Osteocyte (in vitro differentiated cells): ENCODE results near the gene RNF167. TPM values are rescaled to one million over a fixed set of nuclear protein-coding genes. Genes with fewer than 3 reads are reported as not detected.
A peak's percentile ranks its signal among the peaks of the same experiment; 100 is the strongest.

Source experiments
- DNase-seq: peaks from one replicate; pipeline ENCODE4 v3.0.0; 2021; ENCODE audit warnings: mixed read lengths; ENCODE audit not compliant: unreplicated experiment; ENCODE audit errors: extremely low spot score
- H3K27ac Mint-ChIP-seq: one replicate; pipeline ENCODE4 v1.8.0; 2021; ENCODE audit warnings: mild to moderate bottlenecking, mixed read lengths; ENCODE audit not compliant: unreplicated experiment
- H3K27me3 Mint-ChIP-seq: one replicate; pipeline ENCODE4 v1.8.0; 2021; ENCODE audit warnings: mixed read lengths; ENCODE audit not compliant: unreplicated experiment
- H3K36me3 Mint-ChIP-seq: one replicate; pipeline ENCODE4 v1.8.0; 2021; ENCODE audit warnings: mixed read lengths; ENCODE audit not compliant: unreplicated experiment
- H3K4me1 Mint-ChIP-seq: one replicate; pipeline ENCODE4 v1.8.0; 2021; ENCODE audit warnings: mixed read lengths; ENCODE audit not compliant: unreplicated experiment
- H3K4me3 Mint-ChIP-seq: one replicate; pipeline ENCODE4 v1.8.0; 2021; ENCODE audit warnings: mild to moderate bottlenecking, moderate library complexity, mixed read lengths; ENCODE audit not compliant: unreplicated experiment
- H3K9me3 Mint-ChIP-seq: one replicate; pipeline ENCODE4 v1.8.0; 2021; ENCODE audit warnings: mixed read lengths; ENCODE audit not compliant: unreplicated experiment
- total RNA-seq: library from RNA; stranded (reverse); gene quantifications from 2 replicates; pipeline ENCODE4 v1.2.1, GENCODE V29; 2021
- TF ChIP-seq, protein P1 (sequence below): fragments of 200-600 bp; sonication (generic); IDR thresholded peaks from 2 replicates; pipeline ENCODE4 v1.5.0; 2021; ENCODE audit warnings: antibody characterized with exemption, mild to moderate bottlenecking, moderate library complexity

The RNF167 gene
- total RNA-seq, 1 donor from 2014 or later, result 115 TPM

DNA sequence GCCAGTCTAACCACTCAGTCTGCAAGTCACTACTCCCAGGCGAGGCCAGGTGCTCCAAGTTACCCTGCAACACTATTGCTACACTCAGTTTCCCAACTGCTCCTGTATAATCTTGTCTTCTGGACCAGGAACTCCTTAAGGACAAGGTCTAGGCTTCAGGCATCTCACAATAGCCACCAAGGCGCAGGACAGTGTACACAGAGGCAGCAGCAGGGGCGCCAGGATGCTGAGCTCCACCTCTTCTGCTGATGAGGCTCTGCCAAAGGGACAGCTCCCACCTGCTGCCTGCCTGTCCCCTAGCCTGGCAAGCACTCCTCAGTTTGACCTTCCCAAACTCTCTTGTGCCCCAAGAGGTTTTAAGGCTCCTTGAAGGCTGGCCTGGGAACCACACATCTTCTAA, 3.6 kb upstream of the RNF167 start:
- peaks cover 8% of the 10 kb centered on the region for H3K36me3 Mint-ChIP-seq
- TF ChIP-seq, protein P1, sequence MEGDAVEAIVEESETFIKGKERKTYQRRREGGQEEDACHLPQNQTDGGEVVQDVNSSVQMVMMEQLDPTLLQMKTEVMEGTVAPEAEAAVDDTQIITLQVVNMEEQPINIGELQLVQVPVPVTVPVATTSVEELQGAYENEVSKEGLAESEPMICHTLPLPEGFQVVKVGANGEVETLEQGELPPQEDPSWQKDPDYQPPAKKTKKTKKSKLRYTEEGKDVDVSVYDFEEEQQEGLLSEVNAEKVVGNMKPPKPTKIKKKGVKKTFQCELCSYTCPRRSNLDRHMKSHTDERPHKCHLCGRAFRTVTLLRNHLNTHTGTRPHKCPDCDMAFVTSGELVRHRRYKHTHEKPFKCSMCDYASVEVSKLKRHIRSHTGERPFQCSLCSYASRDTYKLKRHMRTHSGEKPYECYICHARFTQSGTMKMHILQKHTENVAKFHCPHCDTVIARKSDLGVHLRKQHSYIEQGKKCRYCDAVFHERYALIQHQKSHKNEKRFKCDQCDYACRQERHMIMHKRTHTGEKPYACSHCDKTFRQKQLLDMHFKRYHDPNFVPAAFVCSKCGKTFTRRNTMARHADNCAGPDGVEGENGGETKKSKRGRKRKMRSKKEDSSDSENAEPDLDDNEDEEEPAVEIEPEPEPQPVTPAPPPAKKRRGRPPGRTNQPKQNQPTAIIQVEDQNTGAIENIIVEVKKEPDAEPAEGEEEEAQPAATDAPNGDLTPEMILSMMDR, result no peak
- peaks cover 31% of the 10 kb centered on the region for H3K4me1 Mint-ChIP-seq
- H3K4me3 Mint-ChIP-seq, result no peak overlapping the region
- H3K27me3 Mint-ChIP-seq, result no peaks in the 10 kb centered on the region
- no peak overlapping the region for H3K27ac Mint-ChIP-seq
- H3K9me3 Mint-ChIP-seq, result no peaks in the 10 kb centered on the region
- no peak for DNase-seq

DNA sequence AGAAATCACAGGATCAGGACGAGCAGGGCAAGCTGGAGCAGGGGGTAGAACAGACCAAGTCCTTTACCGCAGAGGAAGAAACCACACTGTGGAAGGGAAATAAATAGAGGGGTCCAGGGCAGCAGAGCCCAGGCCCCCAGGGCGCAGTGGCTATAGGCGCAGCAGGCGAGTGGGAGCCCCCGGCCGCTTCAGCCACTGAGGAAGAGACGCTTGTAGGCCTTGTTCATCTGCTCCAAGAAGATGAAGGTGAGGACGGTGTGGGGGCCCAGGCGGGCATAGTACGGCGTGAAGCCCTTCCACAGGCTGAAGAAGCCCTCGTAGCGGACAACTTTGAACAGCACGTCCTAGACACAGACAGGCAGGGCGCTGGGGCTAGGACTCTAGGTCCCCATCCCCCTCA, 2.5 kb upstream of the RNF167 start:
- Mint-ChIP-seq H3K36me3 (peaks cover 11% of the 10 kb centered on the region), H3K9me3 (no peaks in the 10 kb centered on the region), H3K27me3 (no peaks in the 10 kb centered on the region), H3K4me3 (peak overlapping the region; percentile 14), H3K4me1 (peaks cover 38% of the 10 kb centered on the region), H3K27ac (no peak overlapping the region)
- TF ChIP-seq, protein P1, result no peak
- DNase-seq, result no peak

DNA sequence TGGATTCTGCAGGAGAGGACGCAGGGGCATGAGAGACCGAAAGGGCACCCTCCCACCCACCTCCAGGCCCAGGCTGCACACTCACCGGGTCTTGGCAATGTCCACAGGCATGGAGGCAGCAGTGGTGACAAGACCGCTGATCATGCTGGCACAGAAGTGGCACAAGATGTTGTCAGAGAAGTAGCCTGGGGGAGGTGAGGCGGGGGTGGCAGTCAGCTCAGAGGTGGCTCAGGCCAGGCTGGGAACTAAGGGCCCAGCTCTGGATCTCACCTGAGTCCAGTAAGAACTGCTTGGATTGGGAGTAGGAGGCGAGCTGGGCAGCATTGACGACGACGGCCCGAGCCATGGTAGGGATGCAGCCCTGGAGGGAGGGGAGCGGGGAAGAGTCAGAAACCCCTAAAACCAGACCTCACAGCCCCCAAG, 2.0 kb upstream of the RNF167 start:
- TF ChIP-seq, protein P1, result no peak
- Mint-ChIP-seq H3K36me3 (peaks cover 14% of the 10 kb centered on the region), H3K27me3 (no peaks in the 10 kb centered on the region), H3K9me3 (no peaks in the 10 kb centered on the region), H3K27ac (no peak overlapping the region), H3K4me1 (peaks cover 42% of the 10 kb centered on the region), H3K4me3 (peak overlapping the region; percentile 85)
- no peak for DNase-seq

DNA sequence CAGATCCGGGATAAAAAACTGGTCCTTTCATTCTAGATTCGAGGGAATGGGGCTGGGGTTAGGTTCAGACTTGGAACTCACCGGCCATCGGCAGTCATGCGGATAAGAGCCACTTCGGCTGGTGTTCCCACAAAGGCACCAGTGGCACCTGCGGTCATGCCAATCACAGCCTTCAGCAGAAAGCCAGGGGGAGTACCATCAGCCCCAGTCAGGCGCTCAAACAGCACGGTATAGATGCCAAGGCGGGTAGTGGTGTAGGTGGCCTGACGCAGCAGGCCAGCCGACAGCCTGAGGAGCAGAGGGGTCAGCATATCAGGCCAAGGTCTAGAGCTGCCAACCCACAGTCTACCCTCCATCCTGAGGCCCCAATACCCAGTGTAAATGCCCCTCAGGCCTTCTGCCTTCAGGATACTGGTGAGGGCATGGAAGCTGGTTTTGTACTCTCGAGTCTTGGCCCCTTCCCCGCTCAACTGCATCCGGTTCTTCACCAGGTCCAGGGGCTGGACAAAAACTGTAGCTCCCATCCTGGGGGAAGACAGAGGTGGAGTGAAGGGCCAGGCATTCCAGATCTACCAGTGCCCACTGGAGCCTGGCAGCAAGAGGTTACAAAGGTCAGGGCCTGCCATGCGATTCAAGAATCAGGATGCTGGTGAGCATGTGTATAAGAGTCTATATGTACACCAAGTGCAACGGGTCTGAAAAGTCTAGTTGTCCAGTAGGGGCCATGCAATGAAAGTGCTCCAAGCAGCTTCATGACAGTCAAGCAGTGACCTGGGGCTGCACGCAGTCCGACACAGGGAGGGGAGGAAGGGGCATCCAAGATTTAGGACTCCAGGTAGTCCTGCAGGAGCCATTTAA, 1.2 kb upstream of the RNF167 start:
- Mint-ChIP-seq H3K27me3 (no peaks in the 10 kb centered on the region), H3K4me3 (peak overlapping the region; percentile 85), H3K9me3 (no peaks in the 10 kb centered on the region), H3K36me3 (peaks cover 16% of the 10 kb centered on the region), H3K4me1 (peaks cover 41% of the 10 kb centered on the region), H3K27ac (peak overlapping the region; percentile 72)
- DNase-seq, result no peak
- TF ChIP-seq, protein P1, result no peak

DNA sequence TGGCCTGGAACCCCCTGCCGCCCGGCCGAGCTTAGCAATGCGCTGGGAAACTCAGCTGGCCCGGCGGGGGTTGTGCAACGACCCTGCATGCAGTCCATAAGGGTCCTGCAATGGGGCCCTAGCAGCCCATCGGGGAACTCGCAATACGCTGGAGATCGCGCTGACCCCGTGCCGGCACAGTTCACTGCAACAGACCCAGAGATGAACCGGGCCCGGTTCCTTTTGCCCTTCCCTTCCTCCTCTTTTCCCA, 597 bp upstream of the RNF167 start:
- H3K4me1 Mint-ChIP-seq, result peaks cover 38% of the 10 kb centered on the region
- H3K9me3 Mint-ChIP-seq, result no peaks in the 10 kb centered on the region
- no peaks in the 10 kb centered on the region for H3K27me3 Mint-ChIP-seq
- no peak for DNase-seq
- H3K27ac Mint-ChIP-seq, result peak overlapping the region; percentile 72
- H3K4me3 Mint-ChIP-seq, result peak overlapping the region; percentile 85
- H3K36me3 Mint-ChIP-seq, result peaks cover 16% of the 10 kb centered on the region
- TF ChIP-seq, protein P1, result no peak
